Stimulated activated CD4-positive, alpha-beta T cell treated with anti-CD3 and anti-CD28 coated beads, Interleukin-4, amount 100 ng/mL, for 24 hours (primary cell): ENCODE measurements around the gene AKAP7.
"Not testable (repeated sequence)": the region's sequence is repeated elsewhere in the genome, so short reads cannot be mapped to it uniquely, and the experiment has no call there.

ENCODE experiments used
- DNase-seq: peaks from one replicate; pipeline ENCODE4 v3.0.0-alpha.2; 2020

The AKAP7 gene

DNA sequence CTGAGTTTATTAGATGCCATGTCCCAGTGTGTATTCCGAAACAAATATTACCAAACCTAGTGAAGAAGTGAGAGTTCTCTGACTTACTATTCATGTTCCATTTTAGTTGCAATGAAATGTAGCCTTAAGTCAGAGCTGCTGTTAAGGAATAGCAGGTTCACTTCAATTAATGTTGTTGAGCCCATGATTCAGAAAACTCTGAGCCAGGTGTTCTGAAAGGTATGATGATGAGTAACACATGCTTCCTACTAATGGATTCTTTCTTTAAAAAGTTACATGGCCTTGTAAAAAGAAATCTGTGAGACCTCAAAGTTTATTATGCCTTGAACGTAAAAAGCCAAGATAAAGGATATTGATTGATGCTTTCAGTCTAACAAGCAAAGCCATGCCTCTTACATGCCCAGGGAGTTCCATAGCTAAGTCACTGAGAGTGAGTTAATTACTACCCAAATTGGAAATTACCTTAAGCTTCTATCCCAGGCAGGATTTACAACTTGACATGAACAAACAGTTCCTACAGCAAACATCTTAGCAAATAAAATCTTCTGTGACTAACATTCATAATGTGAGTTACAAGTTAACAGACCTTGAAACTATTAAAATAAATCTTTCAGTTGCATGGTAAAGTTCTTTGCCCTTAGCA lies 122.9 kb downstream of the AKAP7 start:
- no peak for DNase-seq

GRCh38 chr6:131258816-131259476 lies 123.7 kb downstream of the AKAP7 start:
- no peak for DNase-seq

- not testable (repeated sequence) for DNase-seq
Observed at GRCh38 chr6:131260960-131261359, 125.7 kb downstream of the AKAP7 start.

- no peak for DNase-seq
Observed at GRCh38 chr6:131262060-131262459, 126.8 kb downstream of the AKAP7 start.

DNA sequence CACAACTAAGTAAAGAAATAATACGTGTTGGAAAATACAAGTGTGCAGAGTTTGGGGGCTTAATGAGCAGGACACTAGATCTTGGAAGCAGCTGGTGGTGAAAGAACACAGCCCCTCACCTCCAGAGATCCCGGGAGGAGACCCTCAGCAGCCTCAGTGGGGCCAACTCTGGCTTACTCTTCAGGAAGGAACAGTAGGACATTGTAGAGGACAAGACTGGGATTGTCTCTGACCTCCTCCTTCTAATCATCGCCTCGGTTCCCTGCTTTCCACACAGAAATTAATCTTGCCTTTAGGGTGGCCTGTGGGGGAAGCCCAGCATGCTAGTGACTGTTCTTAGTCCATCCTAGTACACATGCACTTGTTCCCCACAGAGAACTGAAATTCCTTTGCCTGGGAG lies 130.7 kb downstream of the AKAP7 start:
- no peak for DNase-seq

GRCh38 chr6:131268303-131268702 lies 133.0 kb downstream of the AKAP7 start:
- no peak for DNase-seq

DNA sequence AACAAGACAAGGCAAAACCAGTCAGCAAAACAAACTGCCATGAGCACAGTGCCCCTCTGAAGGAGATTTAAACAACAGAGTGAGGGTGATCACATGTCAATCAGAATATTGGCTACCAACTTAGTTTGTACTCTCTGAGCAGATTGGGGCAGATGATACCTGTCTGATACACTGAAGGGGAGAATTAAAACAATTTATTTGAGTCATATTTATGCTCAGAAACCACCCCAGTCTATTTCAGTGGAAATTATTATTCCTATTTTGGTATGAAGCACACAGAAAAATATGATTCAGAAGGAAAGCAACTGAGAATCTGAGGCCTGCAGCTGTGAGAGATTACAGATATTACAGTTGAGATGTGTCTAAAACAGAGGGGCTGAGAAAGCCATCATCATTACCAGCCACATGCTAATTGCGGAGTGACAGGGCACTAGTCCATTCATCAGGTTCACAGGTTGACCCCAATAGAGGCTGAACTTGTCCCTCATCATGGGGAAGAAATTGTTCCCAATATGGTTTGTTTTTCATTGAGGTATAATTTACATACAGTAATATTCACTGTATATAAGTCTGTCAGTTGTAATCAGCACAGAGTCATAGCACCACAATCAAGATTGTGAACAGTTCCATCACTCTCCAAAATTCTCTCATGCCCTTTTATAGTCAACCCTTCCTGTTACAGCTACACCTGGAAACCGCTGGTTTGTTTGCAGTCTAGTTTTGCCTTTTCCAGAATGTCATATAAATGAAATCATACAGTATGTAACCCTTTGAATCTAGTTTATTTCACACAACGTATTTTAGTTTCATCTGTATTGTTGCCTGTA lies 134.5 kb downstream of the AKAP7 start:
- no peak for DNase-seq

DNA sequence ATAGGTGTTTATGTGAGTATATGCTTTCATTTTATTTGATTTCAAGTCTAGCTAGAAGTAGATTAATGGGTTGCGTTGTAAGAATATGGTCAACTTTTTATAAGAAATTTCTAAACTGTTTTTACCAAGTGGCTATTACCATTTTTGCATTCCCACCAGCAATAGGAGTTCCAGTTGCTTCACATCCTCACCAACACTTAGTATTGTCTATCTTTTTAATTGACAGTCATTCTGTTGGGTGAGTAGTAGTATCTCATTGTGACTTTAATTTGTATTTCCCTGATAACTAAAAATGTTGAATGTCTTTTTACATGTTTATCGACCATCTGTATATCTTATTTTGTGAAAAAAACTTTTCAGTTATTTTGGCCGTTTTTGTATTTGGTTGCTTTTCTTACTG lies 135.3 kb downstream of the AKAP7 start:
- DNase-seq = no peak

GRCh38 chr6:131275273-131275672 lies 140.0 kb downstream of the AKAP7 start:
- no peak for DNase-seq

GRCh38 chr6:131277591-131277990 lies 142.3 kb downstream of the AKAP7 start:
- no peak for DNase-seq

DNA sequence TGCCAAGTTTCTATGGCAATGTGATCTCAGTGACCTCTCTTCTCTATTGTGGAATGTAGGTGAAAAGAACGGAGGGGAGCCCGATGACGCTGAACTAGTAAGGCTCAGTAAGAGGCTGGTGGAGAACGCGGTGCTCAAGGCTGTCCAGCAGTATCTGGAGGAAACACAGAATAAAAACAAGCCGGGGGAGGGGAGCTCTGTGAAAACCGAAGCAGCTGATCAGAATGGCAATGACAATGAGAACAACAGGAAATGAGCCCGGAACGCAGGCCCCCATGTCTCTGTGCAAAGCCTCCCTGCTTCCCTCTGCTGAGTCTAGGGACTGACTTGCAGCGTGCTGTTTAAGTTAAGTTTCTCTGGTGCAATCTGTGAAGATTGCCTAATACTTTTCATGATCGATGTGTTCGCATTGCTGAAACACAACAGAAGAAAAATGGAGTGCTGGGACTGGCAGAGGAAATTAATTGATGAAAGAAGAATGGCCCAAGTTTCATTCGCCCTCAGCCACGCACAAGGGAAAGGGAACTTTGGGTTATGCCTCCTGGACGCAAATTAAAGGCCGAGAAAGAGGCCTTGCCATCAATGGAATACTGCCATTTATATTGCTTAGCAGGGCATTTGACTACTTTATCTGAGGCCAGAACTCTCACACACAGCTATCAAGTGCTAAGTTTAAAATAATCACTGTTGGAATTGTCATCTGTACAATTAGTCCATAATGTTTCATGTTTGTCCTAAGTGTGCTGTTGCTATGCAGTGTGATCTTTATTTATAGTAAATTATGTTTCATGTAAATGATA lies 146.4 kb downstream of the AKAP7 start:
- DNase-seq = peak; percentile 55

DNA sequence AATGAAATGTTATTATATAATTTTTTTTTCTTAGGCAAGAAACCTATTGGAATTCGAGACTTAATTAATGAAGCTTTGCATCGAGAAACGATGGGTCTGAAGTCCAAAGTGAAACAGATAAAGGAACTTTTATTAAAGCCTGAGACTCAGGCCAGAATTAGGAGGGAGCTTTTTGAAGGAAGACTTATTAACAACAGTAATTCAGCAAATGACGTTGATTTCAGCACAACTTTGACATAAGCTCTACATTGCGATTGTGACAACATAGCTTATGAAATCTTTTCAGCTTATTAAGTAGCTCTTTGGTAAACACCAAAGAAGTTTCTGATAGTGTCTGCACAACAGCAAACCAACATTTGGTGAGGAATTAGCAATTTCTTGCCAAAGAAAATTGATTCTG lies 147.1 kb downstream of the AKAP7 start:
- DNase-seq = no peak

- DNase-seq = no peak
Observed at GRCh38 chr6:131283466-131284175, 148.4 kb downstream of the AKAP7 start.

GRCh38 chr6:131285548-131285947 lies 150.3 kb downstream of the AKAP7 start:
- no peak for DNase-seq

DNA sequence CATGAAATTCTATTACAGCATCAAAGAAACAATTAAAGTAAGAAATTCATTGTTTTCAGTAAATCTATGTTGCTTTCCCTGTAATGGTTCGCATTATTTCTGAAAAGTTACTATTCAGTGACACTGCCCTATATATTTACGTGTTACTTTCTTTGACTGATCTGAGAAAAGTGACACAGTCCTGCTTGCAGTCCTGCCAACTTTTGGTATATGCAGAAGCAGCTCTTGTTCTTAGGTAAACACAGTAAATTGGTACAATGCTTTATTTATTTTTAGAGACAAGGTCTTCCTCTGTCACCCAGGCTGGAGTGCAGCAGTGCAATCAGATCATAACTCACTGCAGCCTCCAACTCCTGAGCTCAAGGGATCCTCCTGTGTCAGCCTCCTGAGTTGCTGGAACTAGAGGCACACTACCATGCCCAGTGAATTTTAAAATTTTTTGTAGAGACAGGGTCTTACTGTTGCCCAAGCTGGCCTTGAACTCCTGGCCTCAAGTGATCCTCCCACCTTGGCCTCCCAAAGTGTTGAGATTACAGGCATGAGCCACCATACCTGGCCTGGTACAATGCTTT lies 151.3 kb downstream of the AKAP7 start:
- no peak for DNase-seq

- DNase-seq = no peak
Observed at GRCh38 chr6:131288214-131288613, 152.9 kb downstream of the AKAP7 start.

- DNase-seq = no peak
Observed at GRCh38 chr6:131290955-131291354, 155.7 kb downstream of the AKAP7 start.

GRCh38 chr6:131292145-131292938 lies 157.1 kb downstream of the AKAP7 start:
- no peak for DNase-seq

- DNase-seq = no peak
Observed at GRCh38 chr6:131293472-131293911, 158.2 kb downstream of the AKAP7 start.

DNA sequence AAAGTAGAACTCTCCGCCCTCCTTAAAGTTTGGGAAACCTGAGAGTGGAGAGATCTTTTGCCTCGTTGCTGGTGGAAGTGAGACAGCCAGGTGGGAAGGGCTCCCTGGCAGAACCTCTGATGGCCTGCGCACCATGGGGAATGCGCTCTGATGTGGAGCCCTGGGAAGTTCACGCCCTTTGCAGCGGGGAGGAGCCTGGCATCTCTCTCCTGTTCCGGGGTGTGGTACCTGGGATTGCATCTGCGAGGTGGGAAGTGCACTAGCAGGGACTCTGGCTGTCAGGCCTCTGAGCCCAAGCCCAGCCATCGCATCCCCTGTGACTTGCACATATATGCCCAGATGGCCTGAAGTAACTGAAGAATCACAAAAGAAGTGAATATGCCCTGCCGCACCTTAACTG lies 159.8 kb downstream of the AKAP7 start:
- no peak for DNase-seq

GRCh38 chr6:131300826-131301225 lies 165.6 kb downstream of the AKAP7 start:
- not testable (repeated sequence) for DNase-seq
